Measurements from ENCODE around the gene ZNF786.
"Not testable (repeated sequence)": the region's sequence is repeated elsewhere in the genome, so short reads cannot be mapped to it uniquely, and the experiment has no call there.

ZNF786 gene

GRCh38 chr7:149031353-149031910 is 59.1 kb downstream of the ZNF786 start:
- in situ Hi-C loops (cut with MboI; ENCODE audit: low sequenced_read_pairs), result no loop called here

- in situ Hi-C loops (cut with MboI; ENCODE audit: low sequenced_read_pairs), result not testable (repeated sequence)
These were observed 60.1 kb downstream of the ZNF786 start for GRCh38 chr7:149030439-149030838.

- in situ Hi-C loops (cut with MboI; ENCODE audit: low sequenced_read_pairs), result no loop called here
These were observed 62.0 kb downstream of the ZNF786 start, which contains the start of gene PDIA4 for GRCh38 chr7:149028346-149029109. PDIA4 (minus strand) TSS chr7:149028505; CDS start chr7:149028408, 97 bp downstream.

GRCh38 chr7:149027611-149028345 is 62.7 kb downstream of the ZNF786 start:
- in situ Hi-C loops (cut with MboI; ENCODE audit: low sequenced_read_pairs), result no loop called here

GRCh38 chr7:149027055-149027454 is 63.5 kb downstream of the ZNF786 start:
- in situ Hi-C loops (cut with MboI; ENCODE audit: low sequenced_read_pairs), result no loop called here

GRCh38 chr7:149023662-149024061 is 66.9 kb downstream of the ZNF786 start:
- in situ Hi-C loops (cut with MboI; ENCODE audit: low sequenced_read_pairs), result no loop called here

GRCh38 chr7:149022756-149023360 is 67.7 kb downstream of the ZNF786 start:
- in situ Hi-C loops (cut with MboI; ENCODE audit: low sequenced_read_pairs), result no loop called here

- in situ Hi-C loops (cut with MboI; ENCODE audit: low sequenced_read_pairs), result no loop called here
These were observed 68.8 kb downstream of the ZNF786 start for GRCh38 chr7:149021725-149022062.

- in situ Hi-C loops (cut with MboI; ENCODE audit: low sequenced_read_pairs), result no loop called here
These were observed 70.0 kb downstream of the ZNF786 start for GRCh38 chr7:149020483-149020882.
